K562 (cell line): ENCODE results near the gene SCAMP5. TPM values are rescaled to one million over a fixed set of nuclear protein-coding genes. Genes with fewer than 3 reads are reported as not detected.
A peak's percentile ranks its signal among the peaks of the same experiment; 100 is the strongest.

Experiments
- BRD4 ChIP-seq: fragments of 200-600 bp; sonication (generic); IDR thresholded peaks from 2 replicates; pipeline ENCODE4 v1.6.1; 2017; ENCODE audit warnings: inconsistent platforms
- CC2D1A ChIP-seq: fragments of 450-650 bp; IDR thresholded peaks from 2 replicates; pipeline ENCODE4 v1.6.1; 2017; ENCODE audit warnings: mild to moderate bottlenecking
- KLF13 ChIP-seq: fragments of 450-650 bp; IDR thresholded peaks from 2 replicates; pipeline ENCODE4 v1.6.1; 2016; ENCODE audit warnings: missing genetic modification characterization, low read depth, mild to moderate bottlenecking, missing compliant biosample characterization, moderate library complexity, borderline replicate concordance
- MAFG ChIP-seq: fragments of 450-650 bp; conservative IDR thresholded peaks from 2 replicates; pipeline ENCODE4 v1.6.1; 2016; ENCODE audit warnings: missing genetic modification characterization, missing compliant biosample characterization
- MCM2 ChIP-seq: fragments of 450-650 bp; IDR thresholded peaks from 2 replicates; pipeline ENCODE4 v1.6.1; 2017; ENCODE audit warnings: low read depth, mild to moderate bottlenecking
- MCM3 ChIP-seq: fragments of 450-650 bp; IDR thresholded peaks from 2 replicates; pipeline ENCODE4 v1.6.1; 2016
- MECOM ChIP-seq: fragments of 250-450 bp; sonication (Bioruptor Pico); IDR thresholded peaks from 2 replicates; pipeline ENCODE4 v1.8.0; 2022; ENCODE audit warnings: inconsistent platforms
- POLR2A ChIP-seq: fragments of 450-650 bp; conservative IDR thresholded peaks from 2 replicates; pipeline ENCODE4 v1.6.1; 2016
- RBBP5 ChIP-seq: fragments of 200-600 bp; sonication (generic); IDR thresholded peaks from 2 replicates; pipeline ENCODE4 v1.6.1; 2012; ENCODE audit warnings: borderline replicate concordance, mild to moderate bottlenecking, low read length, control low read depth, inconsistent platforms; ENCODE audit not compliant: insufficient read depth, poor library complexity, severe bottlenecking
- SPI1 ChIP-seq: IDR thresholded peaks from 2 replicates; pipeline ENCODE4 v1.6.1; 2011; ENCODE audit warnings: low read depth, low read length, control low read depth, borderline replicate concordance
- TAF9B ChIP-seq: fragments of 450-650 bp; IDR thresholded peaks from 2 replicates; pipeline ENCODE4 v1.6.1; 2018; ENCODE audit warnings: mild to moderate bottlenecking; ENCODE audit not compliant: partially characterized antibody
- VEZF1 ChIP-seq: fragments of 200-800 bp; sonication (Bioruptor generic); IDR thresholded peaks from 2 replicates; pipeline ENCODE4 v1.6.1; 2017; ENCODE audit warnings: missing genetic modification characterization, missing compliant biosample characterization
- ZBTB1 ChIP-seq: sonication (generic); formaldehyde crosslinking; IDR thresholded peaks from 2 replicates; pipeline ENCODE4 v1.8.1; 2023; ENCODE audit warnings: missing genetic modification reagents, low read depth, mild to moderate bottlenecking, borderline replicate concordance
- ZBTB34 ChIP-seq: fragments of 250-450 bp; sonication (Bioruptor Pico); IDR thresholded peaks from 2 replicates; pipeline ENCODE4 v1.8.0; 2021; ENCODE audit warnings: mild to moderate bottlenecking, moderate library complexity
- ZNF766 ChIP-seq: fragments of 200-800 bp; sonication (Bioruptor generic); conservative IDR thresholded peaks from 2 replicates; pipeline ENCODE4 v1.6.1; 2016; ENCODE audit warnings: missing genetic modification characterization, missing compliant biosample characterization
- ZNF79 ChIP-seq: fragments of 250-450 bp; sonication (Bioruptor Pico); IDR thresholded peaks from 2 replicates; pipeline ENCODE4 v1.4.0; 2020; ENCODE audit warnings: low read depth, mild to moderate bottlenecking, moderate library complexity
- polyA plus RNA-seq, 8 experiments: library from polyadenylated mRNA; depleted of rRNA in 4 of 8; stranded (reverse) in 5 of 8; unstranded in 3 of 8; fragments of >200 nt; fragmentation: Nextera tagmentation in 2 of 8; fragmentation: Illumina TruSeq in 1 of 8; extraction: Ambion mirVana in 2 of 8; extraction: Trizol in 1 of 8; gene quantifications; 2 replicates each; pipeline versions ENCODE4 v1.2.1 to v1.2.3, GENCODE V29; 2011 to 2014; ENCODE audit warnings: inconsistent platforms in 1 of 8, missing spikeins in 1 of 8
- total RNA-seq, 7 experiments: library from RNA; depleted of rRNA in 6 of 7; stranded (reverse); fragments of >200 nt in 6 of 7; fragmentation: Illumina TruSeq in 2 of 7; extraction: Trizol in 2 of 7; gene quantifications; 2 replicates each; pipeline versions ENCODE4 v1.2.1 to v1.2.3, GENCODE V29; 2011 to 2021; ENCODE audit warnings: low replicate concordance in 1 of 7
- TF ChIP-seq, protein P1 (sequence below), 2 experiments: fragments of 450-650 bp in 1 of 2; sonication (generic) in 1 of 2; formaldehyde crosslinking in 1 of 2; IDR thresholded peaks in 1 of 2; conservative IDR thresholded peaks in 1 of 2; 2 replicates each; pipeline versions ENCODE4 v1.6.1 to v1.8.1; 2016 to 2023; ENCODE audit warnings: mild to moderate bottlenecking in 2 of 2, moderate library complexity in 2 of 2, inconsistent platforms in 1 of 2, missing genetic modification reagents in 1 of 2
- TF ChIP-seq, protein P2 (sequence below), 2 experiments: fragments of 150-350 bp in 1 of 2; IDR thresholded peaks; 2 replicates each; pipeline ENCODE4 v1.6.1; 2012 to 2016; ENCODE audit warnings: low read depth in 2 of 2, low read length in 2 of 2, mild to moderate bottlenecking in 1 of 2, moderate library complexity in 1 of 2
- TF ChIP-seq, protein P3 (sequence below), 2 experiments: fragments of 250-450 bp in 1 of 2; fragments of 450-650 bp in 1 of 2; sonication (Bioruptor Pico) in 1 of 2; IDR thresholded peaks; 2 replicates each; pipeline versions ENCODE4 v1.6.1 to v1.8.0; 2016 to 2021; ENCODE audit warnings: mild to moderate bottlenecking in 2 of 2, moderate library complexity in 2 of 2, missing compliant biosample characterization in 1 of 2, missing genetic modification characterization in 1 of 2

The SCAMP5 gene
- total and polyA plus RNA-seq, 9 of the 15 experiments (the other 6 are each of a cell fraction or from before 2014, with no cell fraction given), result 0.09 to 0.29 (median 0.19) TPM; not detected in 5

GRCh38 chr15:75023872-75024636, 28.7 kb downstream of the SCAMP5 start (continued):
- TF ChIP-seq ZBTB34 (CRISPR knock-in tag) (no peak), CC2D1A (no peak), TAF9B (peak; percentile 15), MAFG (tag) (peak; percentile 41; the same call in 1 of the 2 replicates), RBBP5 (peak; percentile 14), ZBTB1 (CRISPR knock-in tag) (no peak), MCM3 (no peak), MCM2 (no peak), KLF13 (tag) (no peak), ZNF79 (CRISPR knock-in tag) (no peak), ZNF766 (CRISPR knock-in tag) (no peak), VEZF1 (CRISPR knock-in tag) (0 out of 2 replicates have a peak, but pooled peaks have one; percentile 29), MECOM (CRISPR knock-in tag) (no peak), SPI1 (peak; percentile 54; the same call in 1 of the 2 replicates), BRD4 (no peak), POLR2A (peak; percentile 28; the same call in 1 of the 2 replicates)
- TF ChIP-seq, protein P1, sequence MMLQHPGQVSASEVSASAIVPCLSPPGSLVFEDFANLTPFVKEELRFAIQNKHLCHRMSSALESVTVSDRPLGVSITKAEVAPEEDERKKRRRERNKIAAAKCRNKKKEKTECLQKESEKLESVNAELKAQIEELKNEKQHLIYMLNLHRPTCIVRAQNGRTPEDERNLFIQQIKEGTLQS (IDR thresholded peaks at IDR 0.05), result no peak
- TF ChIP-seq, protein P1 (CRISPR knock-in tag; conservative IDR thresholded peaks at IDR 0.05), result 0 out of 2 replicates have a peak, but pooled peaks have one; percentile 1
- TF ChIP-seq, protein P2, sequence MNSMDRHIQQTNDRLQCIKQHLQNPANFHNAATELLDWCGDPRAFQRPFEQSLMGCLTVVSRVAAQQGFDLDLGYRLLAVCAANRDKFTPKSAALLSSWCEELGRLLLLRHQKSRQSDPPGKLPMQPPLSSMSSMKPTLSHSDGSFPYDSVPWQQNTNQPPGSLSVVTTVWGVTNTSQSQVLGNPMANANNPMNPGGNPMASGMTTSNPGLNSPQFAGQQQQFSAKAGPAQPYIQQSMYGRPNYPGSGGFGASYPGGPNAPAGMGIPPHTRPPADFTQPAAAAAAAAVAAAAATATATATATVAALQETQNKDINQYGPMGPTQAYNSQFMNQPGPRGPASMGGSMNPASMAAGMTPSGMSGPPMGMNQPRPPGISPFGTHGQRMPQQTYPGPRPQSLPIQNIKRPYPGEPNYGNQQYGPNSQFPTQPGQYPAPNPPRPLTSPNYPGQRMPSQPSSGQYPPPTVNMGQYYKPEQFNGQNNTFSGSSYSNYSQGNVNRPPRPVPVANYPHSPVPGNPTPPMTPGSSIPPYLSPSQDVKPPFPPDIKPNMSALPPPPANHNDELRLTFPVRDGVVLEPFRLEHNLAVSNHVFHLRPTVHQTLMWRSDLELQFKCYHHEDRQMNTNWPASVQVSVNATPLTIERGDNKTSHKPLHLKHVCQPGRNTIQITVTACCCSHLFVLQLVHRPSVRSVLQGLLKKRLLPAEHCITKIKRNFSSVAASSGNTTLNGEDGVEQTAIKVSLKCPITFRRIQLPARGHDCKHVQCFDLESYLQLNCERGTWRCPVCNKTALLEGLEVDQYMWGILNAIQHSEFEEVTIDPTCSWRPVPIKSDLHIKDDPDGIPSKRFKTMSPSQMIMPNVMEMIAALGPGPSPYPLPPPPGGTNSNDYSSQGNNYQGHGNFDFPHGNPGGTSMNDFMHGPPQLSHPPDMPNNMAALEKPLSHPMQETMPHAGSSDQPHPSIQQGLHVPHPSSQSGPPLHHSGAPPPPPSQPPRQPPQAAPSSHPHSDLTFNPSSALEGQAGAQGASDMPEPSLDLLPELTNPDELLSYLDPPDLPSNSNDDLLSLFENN (IDR thresholded peaks at IDR 0.05; ENCODE audit: low read depth in 2 of 2, low read length in 2 of 2), result no peak
- TF ChIP-seq, protein P3, sequence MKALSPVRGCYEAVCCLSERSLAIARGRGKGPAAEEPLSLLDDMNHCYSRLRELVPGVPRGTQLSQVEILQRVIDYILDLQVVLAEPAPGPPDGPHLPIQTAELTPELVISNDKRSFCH (CRISPR knock-in tag; IDR thresholded peaks at IDR 0.05), result no peak
- TF ChIP-seq, protein P3 (tag; IDR thresholded peaks at IDR 0.05), result no peak
